Astrocyte of the cerebellum (primary cell): ENCODE results near the gene LGALS14.

Experiments used
- DNase-seq: peaks from one replicate; pipeline ENCODE4 v3.0.0-alpha.2; 2011; ENCODE audit warnings: low read depth
- H3K4me3 ChIP-seq: 2 replicates; pipeline ENCODE4 v1.5.1; 2011; ENCODE audit warnings: mild to moderate bottlenecking, low read depth, low read length, moderate library complexity
- in situ Hi-C: cut with HindIII; loops from 2 replicates; pipeline ENCODE4 v1.10.0; 2017; ENCODE audit warnings: low sequenced_read_pairs
- TF ChIP-seq, protein P1 (sequence below): IDR thresholded peaks from 2 replicates; pipeline ENCODE4 v1.5.1; 2012; ENCODE audit warnings: low read length, low read depth, moderate library complexity, mild to moderate bottlenecking; ENCODE audit errors: missing control alignments

LGALS14 gene

GRCh38 chr19:39731685-39732084 lies 27.4 kb downstream of the LGALS14 start:
- TF ChIP-seq, protein P1, sequence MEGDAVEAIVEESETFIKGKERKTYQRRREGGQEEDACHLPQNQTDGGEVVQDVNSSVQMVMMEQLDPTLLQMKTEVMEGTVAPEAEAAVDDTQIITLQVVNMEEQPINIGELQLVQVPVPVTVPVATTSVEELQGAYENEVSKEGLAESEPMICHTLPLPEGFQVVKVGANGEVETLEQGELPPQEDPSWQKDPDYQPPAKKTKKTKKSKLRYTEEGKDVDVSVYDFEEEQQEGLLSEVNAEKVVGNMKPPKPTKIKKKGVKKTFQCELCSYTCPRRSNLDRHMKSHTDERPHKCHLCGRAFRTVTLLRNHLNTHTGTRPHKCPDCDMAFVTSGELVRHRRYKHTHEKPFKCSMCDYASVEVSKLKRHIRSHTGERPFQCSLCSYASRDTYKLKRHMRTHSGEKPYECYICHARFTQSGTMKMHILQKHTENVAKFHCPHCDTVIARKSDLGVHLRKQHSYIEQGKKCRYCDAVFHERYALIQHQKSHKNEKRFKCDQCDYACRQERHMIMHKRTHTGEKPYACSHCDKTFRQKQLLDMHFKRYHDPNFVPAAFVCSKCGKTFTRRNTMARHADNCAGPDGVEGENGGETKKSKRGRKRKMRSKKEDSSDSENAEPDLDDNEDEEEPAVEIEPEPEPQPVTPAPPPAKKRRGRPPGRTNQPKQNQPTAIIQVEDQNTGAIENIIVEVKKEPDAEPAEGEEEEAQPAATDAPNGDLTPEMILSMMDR, result no peak
- no peak for DNase-seq
- H3K4me3 ChIP-seq, result no peak overlapping the region
- in situ Hi-C loops, result no loop called here

DNA sequence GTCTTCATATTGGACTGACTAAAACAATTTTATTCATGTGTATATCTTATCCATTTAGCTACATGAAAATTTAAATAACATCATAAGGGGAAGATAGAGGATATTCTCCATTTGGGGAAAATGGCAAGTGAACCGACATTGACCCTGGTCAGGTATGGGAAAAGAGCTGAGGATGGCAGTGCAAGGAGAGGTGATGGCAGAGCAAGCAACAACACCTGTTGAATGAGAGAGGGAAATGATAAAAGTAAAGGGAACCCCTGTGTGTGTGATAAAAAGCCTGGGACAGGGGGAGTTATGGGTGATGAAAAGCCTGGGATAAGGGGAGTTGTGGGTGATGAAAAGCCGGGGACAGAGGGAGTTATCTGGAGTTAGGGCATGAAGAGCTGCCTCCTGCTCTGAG lies 29.6 kb downstream of the LGALS14 start:
- H3K4me3 ChIP-seq, result no peak overlapping the region
- TF ChIP-seq, protein P1, result no peak
- in situ Hi-C loops, result no loop called here
- no peak for DNase-seq

GRCh38 chr19:39735688-39736087 lies 31.4 kb downstream of the LGALS14 start:
- H3K4me3 ChIP-seq, result no peak overlapping the region
- DNase-seq, result no peak
- TF ChIP-seq, protein P1, result no peak
- in situ Hi-C loops, result no loop called here

DNA sequence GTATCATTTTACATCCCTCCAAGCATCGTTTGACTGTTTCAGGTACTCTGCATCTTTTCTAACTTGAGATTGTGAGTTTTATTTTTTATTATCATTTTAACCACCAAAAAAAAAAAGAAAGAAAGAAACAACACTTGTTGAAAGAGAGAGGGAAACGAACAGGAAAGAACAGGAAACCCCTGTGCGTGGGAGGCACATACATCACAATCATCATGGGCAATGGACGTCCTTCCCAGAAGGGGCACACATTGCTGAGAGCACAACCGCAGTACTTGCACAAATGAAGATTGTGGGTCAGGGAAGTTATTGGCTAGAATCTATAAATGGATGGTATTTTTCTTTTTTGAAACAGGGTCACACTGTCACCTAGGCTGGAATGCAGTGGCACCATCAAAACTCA lies 31.8 kb downstream of the LGALS14 start:
- TF ChIP-seq, protein P1, result no peak
- DNase-seq, result no peak
- no peak overlapping the region for H3K4me3 ChIP-seq
- in situ Hi-C loops, result no loop called here

DNA sequence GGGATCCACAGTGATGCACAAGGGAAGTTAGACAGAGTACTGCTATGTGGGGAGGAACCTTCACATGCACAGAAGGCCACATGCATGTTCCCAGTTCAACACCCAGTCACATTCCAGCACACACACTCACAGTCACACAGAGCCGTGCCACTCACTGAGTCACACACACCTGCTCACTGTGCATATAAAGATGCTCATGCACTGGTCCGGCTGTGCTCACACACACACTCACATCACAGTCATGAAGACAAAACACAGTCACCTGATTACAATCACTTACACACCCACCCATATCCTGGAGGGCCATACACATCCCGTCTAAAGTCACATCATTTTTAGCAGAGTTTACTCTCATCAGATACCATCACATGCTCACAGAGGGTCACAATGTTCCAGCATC lies 33.1 kb downstream of the LGALS14 start:
- TF ChIP-seq, protein P1, result no peak
- in situ Hi-C loops, result no loop called here
- no peak for DNase-seq
- H3K4me3 ChIP-seq, result no peak overlapping the region

DNA sequence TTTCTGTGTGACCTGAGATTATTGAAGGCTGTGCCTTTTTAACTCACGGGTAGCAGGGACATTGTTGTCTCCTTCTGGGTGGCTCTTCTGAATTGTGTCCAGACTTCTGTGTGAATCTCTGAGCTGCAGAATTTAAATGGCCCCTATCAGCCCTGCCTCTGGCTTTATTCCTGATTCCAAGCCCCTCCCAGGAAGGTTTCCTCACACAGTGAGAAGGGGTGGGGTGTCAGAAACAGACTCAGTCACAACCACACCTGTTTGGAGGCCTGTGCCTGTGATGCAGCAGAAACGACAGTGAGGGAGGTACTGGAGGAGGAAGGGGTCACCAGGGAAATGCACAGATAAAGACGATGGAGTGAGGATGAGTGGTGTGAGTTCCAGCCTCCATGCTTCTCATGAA lies 33.6 kb downstream of the LGALS14 start, which contains the start of gene CLC:
Gene CLC, minus strand, starts transcription at position 139 of the 400 bp plus-strand sequence. Its CDS starts 77 bp downstream, at position 62.
- in situ Hi-C loops, result no loop called here
- no peak for DNase-seq
- H3K4me3 ChIP-seq, result no peak within 1 kb of the TSS
- TF ChIP-seq, protein P1, result no peak

DNA sequence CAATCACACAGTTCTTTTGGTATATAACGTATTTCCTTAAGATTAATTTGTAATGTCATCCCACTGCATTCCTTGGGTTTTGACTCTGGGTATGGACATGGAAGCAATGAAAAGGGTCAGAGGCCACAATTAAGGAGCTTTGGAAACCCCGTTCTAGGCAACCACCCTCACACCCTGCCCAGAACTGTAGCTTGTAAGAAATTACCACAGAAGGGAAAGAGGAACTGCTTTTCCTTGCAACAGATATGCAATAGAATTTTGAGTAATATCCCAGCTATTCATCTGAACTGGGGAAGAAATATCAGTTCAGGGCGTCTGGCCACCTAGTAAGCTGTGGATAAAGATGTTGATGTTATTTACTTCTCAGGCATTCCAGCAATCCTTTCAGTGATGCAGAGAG lies 34.5 kb downstream of the LGALS14 start:
- in situ Hi-C loops, result no loop called here

More for the DNA sequence above, 34.5 kb downstream of the LGALS14 start:
- H3K4me3 ChIP-seq, result no peak overlapping the region
- TF ChIP-seq, protein P1, result no peak
- DNase-seq, result no peak
